T-helper 2 cell treated with Interferon-gamma antibody and Interleukin-4, amounts not matched to agents 5 μg/mL and 100 μg/mL, for 36 hours (primary cell): ENCODE data around the gene HJURP.

Experiments
- DNase-seq: peaks from one replicate; pipeline ENCODE4 v3.0.0; 2021; ENCODE audit warnings: low spot score
- H3K27ac Mint-ChIP-seq: one replicate; pipeline ENCODE4 v1.8.0; 2021; ENCODE audit warnings: mild to moderate bottlenecking, mixed read lengths
- H3K27me3 Mint-ChIP-seq: one replicate; pipeline ENCODE4 v1.8.0; 2021; ENCODE audit warnings: low read depth, mixed read lengths
- H3K36me3 Mint-ChIP-seq: one replicate; pipeline ENCODE4 v1.8.0; 2021; ENCODE audit warnings: low read depth, mixed read lengths
- H3K4me1 Mint-ChIP-seq: one replicate; pipeline ENCODE4 v1.8.0; 2021; ENCODE audit warnings: low read depth, mixed read lengths
- H3K4me3 Mint-ChIP-seq: one replicate; pipeline ENCODE4 v1.8.0; 2022; ENCODE audit warnings: mild to moderate bottlenecking, moderate library complexity, mixed read lengths
- H3K9me3 Mint-ChIP-seq: one replicate; pipeline ENCODE4 v1.8.0; 2021; ENCODE audit warnings: mixed read lengths

Gene HJURP

DNA sequence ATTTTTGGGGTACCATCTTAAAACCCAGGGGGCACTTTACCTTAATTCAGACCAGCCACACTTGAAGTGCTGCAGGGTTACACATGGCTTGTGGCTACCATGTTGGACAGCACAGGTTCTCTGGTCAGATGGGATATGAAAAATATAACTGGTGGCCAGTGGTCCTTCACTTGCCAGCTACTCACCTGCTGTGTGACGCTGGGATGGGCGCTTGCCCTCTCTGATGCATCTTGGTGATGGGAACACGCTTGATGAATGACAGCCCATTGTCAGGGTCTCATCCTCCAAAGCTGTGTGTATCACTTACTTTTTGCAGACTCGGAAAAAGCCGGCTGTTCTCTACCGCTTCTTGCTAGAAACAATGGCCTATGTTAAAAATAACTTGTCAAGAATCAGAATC, 22.5 kb downstream of the HJURP start:
- no peak for DNase-seq
- Mint-ChIP-seq H3K36me3 (peaks cover 31% of the 10 kb centered on the region), H3K4me3 (no peak overlapping the region), H3K27ac (no peak overlapping the region), H3K27me3 (no peaks in the 10 kb centered on the region), H3K4me1 (peaks cover 2% of the 10 kb centered on the region), H3K9me3 (no peaks in the 10 kb centered on the region)

DNA sequence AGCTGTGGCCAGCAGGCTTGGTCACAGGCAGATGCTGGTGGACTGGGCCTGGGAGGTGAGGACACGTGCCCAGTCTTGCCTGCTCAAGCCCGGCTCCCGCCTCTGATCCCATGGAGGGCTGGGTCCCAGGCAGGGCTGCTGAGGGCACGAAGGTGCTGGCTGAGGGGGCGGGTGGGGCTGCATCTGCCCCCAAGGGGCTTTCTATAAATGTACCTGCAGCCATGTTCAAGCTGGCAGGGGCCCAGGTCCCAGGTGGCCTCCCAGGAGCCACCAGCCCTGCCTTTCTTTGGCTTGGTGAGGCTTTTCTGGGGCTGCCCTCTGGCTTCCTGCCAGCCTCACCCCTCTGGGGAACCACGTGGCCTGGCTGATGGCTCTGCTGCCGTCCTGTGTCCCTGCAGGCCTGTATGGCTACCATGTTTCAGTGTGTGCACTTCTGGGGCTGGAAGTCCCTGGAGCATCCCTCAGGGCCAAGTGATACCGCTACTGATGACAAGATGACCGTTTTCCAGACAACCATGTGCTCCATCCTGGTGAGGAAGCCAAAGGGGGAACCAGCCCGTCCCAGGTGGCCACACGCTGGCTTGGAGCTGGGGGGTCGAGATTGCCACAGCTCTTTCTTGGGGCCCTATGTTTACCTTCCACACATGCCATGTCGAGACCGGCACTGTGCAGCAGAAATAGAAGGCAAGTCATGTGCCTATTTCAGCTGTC, 23.2 kb downstream of the HJURP start:
- H3K36me3 Mint-ChIP-seq: peaks cover 25% of the 10 kb centered on the region
- H3K4me1 Mint-ChIP-seq: peaks cover 2% of the 10 kb centered on the region
- no peak for DNase-seq
- no peaks in the 10 kb centered on the region for H3K9me3 Mint-ChIP-seq
- H3K27ac Mint-ChIP-seq: no peak overlapping the region
- no peak overlapping the region for H3K4me3 Mint-ChIP-seq
- H3K27me3 Mint-ChIP-seq: peaks cover 5% of the 10 kb centered on the region

DNA sequence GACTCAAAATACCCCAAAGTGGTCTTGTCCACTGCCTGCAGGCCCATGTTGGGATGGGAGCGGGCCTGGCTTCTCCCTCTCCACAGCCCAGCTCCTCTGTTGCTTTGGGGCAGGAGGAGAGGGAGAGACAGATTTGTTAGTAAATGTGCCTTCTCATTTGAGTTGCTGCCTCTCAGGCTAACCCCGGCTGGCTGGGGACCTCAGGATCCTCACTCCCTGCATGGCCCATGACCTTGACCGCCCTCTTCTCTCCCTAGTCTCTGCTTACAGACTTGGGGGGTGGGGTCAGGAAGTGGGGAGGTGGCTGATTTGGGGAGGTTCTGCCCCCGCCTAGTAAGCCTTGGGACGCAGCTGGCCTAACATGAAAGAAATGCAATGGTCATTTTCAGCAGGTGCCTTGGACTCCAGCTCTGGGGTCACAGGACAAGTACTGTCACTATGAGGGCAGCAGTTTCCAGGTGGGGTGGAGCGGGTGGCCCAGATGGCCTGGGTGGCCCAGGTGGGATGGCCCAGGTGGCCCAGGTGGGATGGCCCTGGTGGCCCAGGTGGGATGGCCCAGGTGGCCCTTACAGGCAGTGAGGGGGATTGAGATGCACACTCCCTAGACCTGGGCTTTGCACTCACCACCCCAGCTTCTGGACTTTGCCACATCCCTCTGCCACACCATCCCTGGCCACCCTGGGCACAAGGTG, 24.1 kb downstream of the HJURP start:
- peaks cover 11% of the 10 kb centered on the region for H3K27me3 Mint-ChIP-seq
- no peak for DNase-seq
- no peaks in the 10 kb centered on the region for H3K9me3 Mint-ChIP-seq
- peaks cover 16% of the 10 kb centered on the region for H3K36me3 Mint-ChIP-seq
- no peak overlapping the region for H3K27ac Mint-ChIP-seq
- peaks cover 2% of the 10 kb centered on the region for H3K4me1 Mint-ChIP-seq
- H3K4me3 Mint-ChIP-seq: no peak overlapping the region

DNA sequence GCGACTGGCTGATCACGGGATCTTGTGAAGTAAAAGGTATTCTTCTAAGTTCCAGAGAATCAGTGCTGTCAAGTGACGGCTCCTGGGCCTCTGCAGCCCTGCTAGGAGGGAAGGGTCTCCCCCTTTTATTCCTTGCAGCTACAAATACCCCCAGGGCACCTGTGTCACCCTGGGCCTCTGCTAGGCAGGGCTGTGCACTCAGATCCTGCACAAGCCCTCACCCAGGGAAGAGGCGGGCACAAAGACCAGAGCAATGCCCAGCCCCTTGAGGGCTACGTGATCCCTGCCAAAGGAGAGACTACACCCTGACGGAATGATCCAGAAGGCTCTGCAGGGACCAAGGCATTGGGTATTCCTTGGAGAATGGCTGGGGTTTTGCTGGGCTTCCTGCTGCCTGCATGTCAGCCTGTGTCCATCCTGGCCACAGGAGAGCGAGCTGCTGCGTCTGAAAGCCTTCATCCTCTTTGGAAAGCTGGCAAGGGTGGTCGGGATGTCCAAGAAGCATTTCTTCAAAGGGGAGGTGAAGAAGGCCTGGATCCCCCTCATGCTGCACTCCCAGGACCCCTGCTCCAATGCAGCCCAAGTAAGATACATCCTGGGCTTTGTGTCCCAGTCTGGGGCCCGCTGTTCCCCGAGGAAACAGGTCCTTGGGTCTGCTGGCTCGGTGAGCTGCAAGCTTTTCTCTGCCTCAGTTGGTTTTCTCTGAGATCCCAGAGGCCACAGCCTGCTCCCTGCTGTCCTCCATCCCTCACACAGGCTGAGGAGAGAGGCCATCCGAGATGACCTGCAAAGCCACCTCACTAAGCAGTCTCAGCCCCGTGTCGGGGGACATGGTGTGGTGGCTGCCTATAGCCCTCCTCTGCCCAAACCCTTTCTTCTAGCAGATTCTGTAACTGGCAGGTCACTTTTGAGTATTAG, 24.9 kb downstream of the HJURP start:
- no peak overlapping the region for H3K4me3 Mint-ChIP-seq

DNA sequence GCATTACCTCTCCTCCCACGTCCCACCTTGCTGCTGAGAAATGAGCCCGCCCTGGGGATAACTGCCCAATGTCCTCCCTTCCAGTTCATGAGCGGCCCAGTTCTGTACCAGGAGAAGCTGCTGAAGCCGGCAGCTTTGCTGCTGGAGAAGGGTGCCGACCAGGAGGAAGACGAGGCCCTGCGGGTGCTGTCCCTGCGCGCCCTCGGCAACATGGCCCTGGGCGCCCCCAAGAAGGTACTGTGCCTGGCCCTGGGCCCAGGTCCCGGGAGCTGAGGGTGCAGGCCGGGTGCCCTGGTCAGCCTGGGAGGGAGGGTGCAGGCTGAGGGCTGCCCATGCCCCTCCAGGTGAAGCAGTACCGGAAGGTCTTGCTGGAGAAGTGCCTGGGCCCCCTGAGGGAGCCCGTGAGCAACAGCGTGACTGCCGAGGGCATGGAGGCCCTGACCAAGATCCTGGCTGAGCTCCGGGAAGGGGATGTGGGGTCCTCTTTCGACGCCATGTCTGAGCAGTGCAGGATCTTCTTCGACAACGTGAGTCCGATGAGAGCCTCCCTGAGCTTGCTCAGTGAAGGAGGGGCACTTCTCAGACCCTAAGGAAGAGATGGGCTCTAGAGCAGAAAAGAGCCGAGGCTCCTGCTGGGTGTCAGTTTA, 25.7 kb downstream of the HJURP start:
- H3K27me3 Mint-ChIP-seq: peaks cover 12% of the 10 kb centered on the region

More for the DNA sequence above, 24.9 kb downstream of the HJURP start:
- H3K27me3 Mint-ChIP-seq: peaks cover 12% of the 10 kb centered on the region
- H3K36me3 Mint-ChIP-seq: peaks cover 8% of the 10 kb centered on the region
- no peak overlapping the region for H3K27ac Mint-ChIP-seq
- no peak for DNase-seq
- no peaks in the 10 kb centered on the region for H3K4me1 Mint-ChIP-seq
- no peaks in the 10 kb centered on the region for H3K9me3 Mint-ChIP-seq

DNA sequence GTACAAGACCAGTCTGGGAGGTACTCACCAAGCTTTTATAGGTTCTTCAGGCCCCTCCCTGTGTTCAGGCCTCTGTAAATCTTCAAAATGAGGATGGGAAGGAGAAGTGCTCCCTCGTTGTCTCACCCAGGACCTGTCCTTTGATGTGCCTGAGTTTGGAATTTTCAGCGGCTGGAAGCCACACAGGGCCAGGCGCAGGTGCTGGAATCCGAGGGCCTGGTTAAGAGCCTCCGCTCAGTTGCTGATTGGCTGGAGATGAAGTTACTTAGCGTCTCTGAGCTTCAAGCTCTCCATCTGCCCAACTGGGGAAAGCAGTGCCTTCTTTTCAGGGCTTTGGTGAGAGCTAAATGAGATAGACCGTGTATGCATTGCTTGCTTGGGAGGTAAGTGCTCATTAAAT, 30.0 kb downstream of the HJURP start:
- Mint-ChIP-seq H3K27ac (no peak overlapping the region), H3K27me3 (peaks cover 12% of the 10 kb centered on the region), H3K36me3 (no peaks in the 10 kb centered on the region), H3K4me3 (no peak overlapping the region), H3K9me3 (no peaks in the 10 kb centered on the region), H3K4me1 (no peaks in the 10 kb centered on the region)
- no peak for DNase-seq

More for the DNA sequence above, 25.7 kb downstream of the HJURP start:
- no peak for DNase-seq
- Mint-ChIP-seq H3K36me3 (peaks cover 4% of the 10 kb centered on the region), H3K9me3 (no peaks in the 10 kb centered on the region), H3K4me1 (no peaks in the 10 kb centered on the region), H3K27ac (no peak overlapping the region), H3K4me3 (no peak overlapping the region)

DNA sequence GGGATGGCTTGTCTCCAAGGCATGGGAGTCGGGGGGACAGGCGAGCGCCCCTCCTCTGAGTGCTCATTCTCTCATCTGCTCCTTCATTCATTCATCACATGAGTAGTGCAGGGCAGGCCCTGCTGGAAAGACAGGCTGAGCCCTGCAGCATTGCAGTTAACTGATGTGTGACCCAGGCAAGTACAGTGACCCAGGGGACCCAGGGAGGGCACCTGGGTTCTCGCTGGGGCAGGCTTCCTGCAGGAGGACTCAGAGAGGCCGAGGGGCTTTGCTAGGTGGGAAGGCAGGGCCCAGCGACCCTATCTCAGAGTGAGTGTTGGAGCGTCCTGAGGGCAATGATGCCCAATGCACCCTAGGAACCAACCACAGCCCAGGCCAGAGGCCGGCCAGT, 30.6 kb downstream of the HJURP start:
- Mint-ChIP-seq H3K36me3 (no peaks in the 10 kb centered on the region), H3K27ac (no peak overlapping the region), H3K27me3 (peaks cover 12% of the 10 kb centered on the region), H3K4me3 (no peak overlapping the region), H3K9me3 (no peaks in the 10 kb centered on the region), H3K4me1 (no peaks in the 10 kb centered on the region)
- DNase-seq: no peak

DNA sequence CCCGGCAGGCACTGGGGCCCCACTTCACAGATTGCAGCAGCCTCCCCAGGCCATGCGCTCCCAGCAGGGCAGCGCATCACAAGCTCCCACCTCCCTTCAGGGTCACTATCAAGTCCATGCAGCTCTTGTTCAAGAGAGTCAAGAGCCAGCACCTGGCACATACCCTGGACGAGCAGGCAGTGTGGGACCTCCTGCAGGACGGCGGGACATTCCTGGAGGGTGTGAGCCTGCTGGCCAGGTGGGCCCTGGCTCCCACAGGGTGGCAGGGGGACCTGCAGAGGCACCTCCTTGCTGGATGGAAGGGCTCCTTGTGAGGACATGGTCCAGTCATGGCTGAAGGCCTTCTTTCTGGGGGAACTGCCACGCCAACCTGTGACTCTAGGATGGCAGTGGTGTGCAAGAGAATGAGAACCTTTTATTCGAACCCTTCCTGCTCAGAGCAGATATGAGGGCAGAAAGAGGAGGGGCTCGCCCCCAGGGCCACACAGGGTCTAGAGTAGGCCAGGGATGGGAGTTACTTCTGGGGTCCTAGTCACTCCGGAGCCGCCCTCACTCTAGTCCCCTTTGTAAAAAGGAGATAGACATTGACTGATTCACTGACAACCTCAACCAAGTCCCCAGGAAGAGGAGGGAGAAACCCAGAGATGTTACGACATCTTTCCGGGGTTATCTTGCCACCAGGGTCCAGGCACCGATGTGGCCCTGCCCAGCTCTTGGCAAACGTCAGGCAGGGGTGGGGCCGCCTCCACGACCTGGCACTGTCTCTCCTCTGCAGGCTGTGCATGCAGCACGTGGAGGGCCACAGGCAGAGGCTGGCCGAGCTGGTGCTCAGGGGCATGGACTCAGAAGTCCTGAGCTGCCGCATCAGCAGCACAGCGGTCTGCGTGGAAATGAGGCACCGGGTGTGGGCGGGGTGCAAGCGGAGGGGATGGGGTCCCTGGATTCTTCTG, 31.3 kb downstream of the HJURP start:
- DNase-seq: no peak
- no peaks in the 10 kb centered on the region for H3K4me1 Mint-ChIP-seq
- H3K36me3 Mint-ChIP-seq: no peaks in the 10 kb centered on the region
- H3K9me3 Mint-ChIP-seq: no peaks in the 10 kb centered on the region
- H3K27me3 Mint-ChIP-seq: peaks cover 12% of the 10 kb centered on the region
- H3K4me3 Mint-ChIP-seq: no peak overlapping the region
- no peak overlapping the region for H3K27ac Mint-ChIP-seq

DNA sequence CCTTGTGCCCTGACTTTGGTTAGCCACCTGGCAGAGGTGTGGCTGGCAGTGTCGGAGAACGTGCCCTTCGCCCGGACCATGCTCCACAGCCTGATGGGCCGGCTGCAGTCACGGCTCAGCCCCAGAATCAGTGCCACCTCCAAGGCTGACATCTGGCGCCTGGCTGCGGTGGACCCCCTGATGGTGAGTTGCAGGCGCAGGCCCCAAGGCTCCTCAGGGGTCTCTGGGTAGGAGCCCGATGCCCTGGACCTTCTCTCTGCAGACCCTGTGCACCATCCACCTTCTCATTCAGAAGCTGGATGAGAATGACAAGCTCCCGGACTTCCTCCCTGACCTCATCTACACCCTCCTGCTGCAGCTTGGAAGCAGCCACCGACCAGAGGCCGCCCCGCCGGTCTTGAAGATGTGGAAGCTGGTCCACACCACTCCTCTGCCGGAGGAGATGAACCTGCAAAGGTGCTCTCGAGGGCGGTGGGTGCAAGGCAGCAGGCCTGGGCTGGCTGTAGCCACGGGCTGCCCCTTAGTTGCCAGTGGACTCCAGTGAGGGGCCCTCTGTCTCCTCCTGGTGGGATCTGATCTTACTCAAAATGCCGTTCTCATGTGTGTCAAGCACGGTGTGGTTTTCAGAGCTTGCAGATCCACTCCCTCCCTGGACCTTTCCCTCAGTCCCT, 32.1 kb downstream of the HJURP start:
- DNase-seq: no peak
- peaks cover 12% of the 10 kb centered on the region for H3K27me3 Mint-ChIP-seq
- H3K27ac Mint-ChIP-seq: no peak overlapping the region
- H3K4me3 Mint-ChIP-seq: no peak overlapping the region
- H3K4me1 Mint-ChIP-seq: no peaks in the 10 kb centered on the region
- no peaks in the 10 kb centered on the region for H3K36me3 Mint-ChIP-seq
- no peaks in the 10 kb centered on the region for H3K9me3 Mint-ChIP-seq

DNA sequence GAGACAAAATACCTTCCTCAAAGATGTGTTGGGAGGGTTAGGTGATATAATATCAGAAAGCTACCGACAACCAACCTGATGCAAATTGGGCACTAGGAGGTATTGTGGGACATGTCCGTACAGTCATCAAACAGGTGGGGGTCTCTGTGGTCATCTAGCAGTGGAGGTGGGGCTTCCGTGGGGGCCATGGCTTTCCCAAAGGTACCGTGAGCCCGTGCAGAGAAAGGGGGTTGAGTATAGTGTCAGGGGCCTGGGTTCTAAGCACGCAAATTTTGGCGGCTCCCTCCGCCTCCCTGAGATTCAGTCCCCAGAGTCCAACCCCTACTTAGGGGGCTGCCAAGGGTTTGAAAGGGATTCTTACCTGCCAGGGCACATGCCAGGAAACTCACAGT, 32.6 kb downstream of the HJURP start:
- Mint-ChIP-seq H3K9me3 (no peaks in the 10 kb centered on the region), H3K27me3 (peaks cover 12% of the 10 kb centered on the region), H3K36me3 (no peaks in the 10 kb centered on the region), H3K4me3 (no peak overlapping the region), H3K4me1 (no peaks in the 10 kb centered on the region), H3K27ac (no peak overlapping the region)
- DNase-seq: no peak

DNA sequence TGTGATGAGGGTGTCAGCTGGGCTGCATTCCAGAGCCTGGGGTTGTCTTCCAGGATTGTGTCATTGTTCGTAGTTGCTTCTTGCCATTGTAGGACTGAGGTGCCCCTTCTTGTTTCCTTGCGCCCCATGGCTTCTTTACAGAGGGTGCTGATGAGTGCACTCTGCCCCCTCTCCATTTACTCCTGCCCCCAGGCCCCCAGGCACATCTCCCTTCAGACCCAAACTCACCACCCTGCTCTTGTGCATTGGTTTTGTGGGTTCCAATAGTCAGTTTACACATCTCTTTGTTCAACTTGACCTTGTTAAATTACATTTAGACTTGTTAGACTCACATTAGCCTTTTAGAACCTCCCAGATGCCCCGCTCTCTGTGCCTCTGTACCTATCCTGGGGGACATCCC, 33.1 kb downstream of the HJURP start:
- no peak overlapping the region for H3K4me3 Mint-ChIP-seq

DNA sequence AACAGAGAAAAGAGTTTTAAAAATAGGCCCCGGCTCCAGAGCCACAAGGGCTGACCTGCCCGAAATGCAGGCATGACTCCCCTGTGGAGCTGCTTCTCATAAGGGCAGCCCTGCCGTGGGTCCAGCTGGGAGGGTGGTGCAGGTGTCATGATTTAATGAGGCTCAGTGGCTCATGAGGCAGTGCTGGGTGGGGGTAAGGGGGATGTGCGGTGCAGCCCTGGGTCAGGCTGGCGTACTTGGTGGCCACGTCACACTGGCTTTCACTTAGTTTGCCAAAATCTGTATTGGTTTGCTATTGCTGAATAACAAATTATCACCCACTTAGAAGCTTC, 33.6 kb downstream of the HJURP start:
- Mint-ChIP-seq H3K9me3 (no peaks in the 10 kb centered on the region), H3K36me3 (no peaks in the 10 kb centered on the region), H3K4me3 (no peak overlapping the region), H3K27ac (no peak overlapping the region), H3K27me3 (peaks cover 9% of the 10 kb centered on the region), H3K4me1 (no peaks in the 10 kb centered on the region)
- no peak for DNase-seq

More for the DNA sequence above, 33.1 kb downstream of the HJURP start:
- H3K27ac Mint-ChIP-seq: no peak overlapping the region
- H3K27me3 Mint-ChIP-seq: peaks cover 7% of the 10 kb centered on the region
- DNase-seq: no peak
- H3K36me3 Mint-ChIP-seq: no peaks in the 10 kb centered on the region
- no peaks in the 10 kb centered on the region for H3K4me1 Mint-ChIP-seq
- no peaks in the 10 kb centered on the region for H3K9me3 Mint-ChIP-seq
